SH-SY5Y (cell line): ENCODE results near the gene OCA2.

ENCODE experiments used
- GATA2 ChIP-seq: IDR thresholded peaks from 2 replicates; pipeline ENCODE4 v1.6.1; 2011; ENCODE audit warnings: mild to moderate bottlenecking, low read depth, low read length
- GATA3 ChIP-seq: IDR thresholded peaks from 2 replicates; pipeline ENCODE4 v1.6.1; 2011; ENCODE audit warnings: low read depth, mild to moderate bottlenecking, low read length, moderate library complexity

DNA sequence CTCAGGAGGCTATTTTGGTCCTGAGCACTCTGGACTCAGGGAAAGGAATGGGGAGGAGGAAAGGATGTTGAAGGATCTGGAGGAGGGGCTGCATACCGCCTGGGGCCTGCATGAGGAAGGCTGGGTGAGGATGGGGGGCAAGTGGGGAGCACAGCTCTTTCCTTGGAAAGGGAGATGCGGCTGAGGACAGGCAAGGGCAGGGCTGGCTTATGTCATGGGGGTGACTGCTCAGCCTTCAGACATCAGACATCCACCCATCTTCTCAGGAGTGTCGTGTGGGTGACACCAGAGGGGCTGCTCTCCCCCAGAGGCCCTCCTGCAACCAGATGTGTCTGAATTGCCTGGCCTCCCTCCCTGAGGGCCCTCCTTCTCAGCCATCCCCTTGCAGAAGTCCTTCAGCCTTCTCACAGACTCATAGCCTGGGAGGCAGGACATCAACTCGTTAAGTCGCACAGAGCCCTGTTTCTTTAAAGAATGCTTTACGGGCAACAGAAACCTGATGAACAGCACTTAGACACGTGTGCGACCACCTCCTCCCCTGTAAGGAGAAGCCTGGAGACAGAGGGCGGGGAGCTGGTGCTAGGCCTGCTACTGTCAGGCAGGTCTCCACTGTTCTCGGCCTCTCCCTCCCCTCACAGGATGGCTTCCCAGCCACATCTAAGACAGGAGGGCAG is 252.3 kb downstream of the OCA2 start:
- TF ChIP-seq GATA3 (no peak), GATA2 (no peak)
